HepG2 (cell line): ENCODE data around the gene SIK3. TPM values are rescaled to one million over a fixed set of nuclear protein-coding genes. Genes with fewer than 3 reads are reported as not detected.

ENCODE experiments used
- ATAC-seq: fragments of 200-7000 bp; cut with Tn5 transposase; 3 replicates; pipeline ENCODE4 v1.9.1; 2020; ENCODE audit warnings: mild to moderate bottlenecking, moderate library complexity
- BruUV-seq: library from RNA; stranded (reverse); fragments of 400-500 nt; replicated peaks from 2 replicates; lab custom pipeline; 2021; lab: Mats Ljungman, UMichigan
- CTCF ChIA-PET: fragments of 300-600 bp; formaldehyde crosslinking; extraction: SDS; loops from one replicate; lab custom pipeline; 2021; ENCODE audit warnings: low total read pairs, inconsistent platforms, low intra/inter-chr PET ratio; lab: Yijun Ruan, JAX
- POLR2A ChIA-PET: fragments of 350-600 bp; sonication (Branson Sonifier 250); formaldehyde crosslinking; loops from one replicate; lab custom pipeline; 2020; ENCODE audit warnings: antibody characterized with exemption, inconsistent platforms; lab: Yijun Ruan, JAX
- DNase-seq: peaks from one replicate; pipeline ENCODE4 v3.0.0-alpha.2; 2015; ENCODE audit warnings: low spot score
- FAIRE-seq: peaks from 3 replicates; lab custom pipeline; 2011; peaks lifted over from hg19 to GRCh38; lab: Jason Lieb, UNC
- H2AFZ ChIP-seq: one replicate; pipeline ENCODE4 v1.6.1; 2011; ENCODE audit warnings: low read length, inconsistent platforms
- H3K27ac ChIP-seq: fragments of 300-600 bp; 3 replicates; pipeline ENCODE4 v1.8.0; 2011; ENCODE audit warnings: mixed run types, mild to moderate bottlenecking, mixed read lengths, low read length, inconsistent platforms; ENCODE audit not compliant: insufficient read depth; ENCODE audit errors: extremely low read length
- H3K27me3 ChIP-seq, 2 experiments: fragments of 200-600 bp in 1 of 2; 2 replicates in 1 of 2; 3 replicates in 1 of 2; pipeline versions ENCODE4 v1.6.0 to v1.8.0; 2011; ENCODE audit warnings: low read length in 2 of 2, mild to moderate bottlenecking in 2 of 2, moderate library complexity in 2 of 2, inconsistent platforms in 1 of 2; ENCODE audit not compliant: insufficient read depth in 2 of 2, control insufficient read depth in 1 of 2
- H3K36me3 ChIP-seq, 2 experiments: fragments of 200-600 bp in 1 of 2; replicated peaks in 1 of 2; 2 replicates in 1 of 2; 3 replicates in 1 of 2; pipeline versions ENCODE4 v1.5.1 to v1.8.0; 2011; ENCODE audit warnings: low read length in 2 of 2, inconsistent platforms in 1 of 2; ENCODE audit not compliant: insufficient read depth in 2 of 2, control insufficient read depth in 1 of 2
- H3K4me1 ChIP-seq: 2 replicates; pipeline ENCODE4 v1.5.1; 2012; ENCODE audit warnings: low read length, inconsistent platforms; ENCODE audit not compliant: insufficient read depth
- H3K4me2 ChIP-seq: 2 replicates; pipeline ENCODE4 v1.6.0; 2011; ENCODE audit warnings: low read depth, low read length, inconsistent platforms
- H3K4me3 ChIP-seq, 3 experiments: fragments of 200-600 bp in 1 of 3; sonication (generic), shearing (Covaris generic) in 1 of 3; replicated peaks in 1 of 3; 2 replicates each; pipeline ENCODE4 v1.5.1; 2011 to 2016; ENCODE audit warnings: low read length in 3 of 3, inconsistent platforms in 2 of 3, low read depth in 2 of 3, mild to moderate bottlenecking in 2 of 3, control low read depth in 1 of 3, mixed read lengths in 1 of 3; ENCODE audit not compliant: insufficient read depth in 1 of 3
- H3K79me2 ChIP-seq: one replicate; pipeline ENCODE4 v1.6.1; 2011; ENCODE audit warnings: low read length, inconsistent platforms; ENCODE audit not compliant: insufficient read depth
- H3K9ac ChIP-seq: 2 replicates; pipeline ENCODE4 v1.6.0; 2011; ENCODE audit warnings: mild to moderate bottlenecking, low read depth, low read length, inconsistent platforms; ENCODE audit not compliant: insufficient read depth
- H3K9me3 ChIP-seq: 2 replicates; pipeline ENCODE4 v1.5.1; 2012; ENCODE audit warnings: mild to moderate bottlenecking, low read length
- H4K20me1 ChIP-seq: 2 replicates; pipeline ENCODE4 v1.6.0; 2011; ENCODE audit warnings: inconsistent platforms, mild to moderate bottlenecking, low read length, moderate library complexity; ENCODE audit not compliant: insufficient read depth
- AFF4 ChIP-seq: sonication (generic); formaldehyde crosslinking; IDR thresholded peaks from 2 replicates; pipeline ENCODE4 v1.4.0; 2020; ENCODE audit warnings: missing genetic modification reagents
- CSRNP1 ChIP-seq: sonication (generic); formaldehyde crosslinking; IDR thresholded peaks from 2 replicates; pipeline ENCODE4 v1.8.1; 2023; ENCODE audit warnings: mild to moderate bottlenecking, missing genetic modification reagents
- HNF4A ChIP-seq: sonication (generic); formaldehyde crosslinking; IDR thresholded peaks from 2 replicates; pipeline ENCODE4 v1.4.0; 2020; ENCODE audit warnings: missing genetic modification reagents
- HOXA9 ChIP-seq: sonication (generic); formaldehyde crosslinking; IDR thresholded peaks from 2 replicates; pipeline ENCODE4 v1.8.1; 2022; ENCODE audit warnings: missing genetic modification reagents, mild to moderate bottlenecking, moderate library complexity, borderline replicate concordance
- KLF13 ChIP-seq: sonication (generic); formaldehyde crosslinking; IDR thresholded peaks from 2 replicates; pipeline ENCODE4 v1.4.0; 2020; ENCODE audit warnings: mild to moderate bottlenecking, missing genetic modification reagents
- NBN ChIP-seq: fragments of 450-650 bp; conservative IDR thresholded peaks from 2 replicates; pipeline ENCODE4 v1.6.1; 2017
- SMAD9 ChIP-seq: sonication (generic); formaldehyde crosslinking; IDR thresholded peaks from 2 replicates; pipeline ENCODE4 v1.5.1; 2020; ENCODE audit warnings: mild to moderate bottlenecking, missing genetic modification reagents
- SOX5 ChIP-seq: IDR thresholded peaks from 2 replicates; pipeline ENCODE4 v1.6.1; 2016; ENCODE audit warnings: borderline replicate concordance
- SPEN ChIP-seq: sonication (generic); formaldehyde crosslinking; IDR thresholded peaks from 2 replicates; pipeline ENCODE4 v1.5.1; 2020; ENCODE audit warnings: low read depth, mild to moderate bottlenecking, missing genetic modification reagents
- TAF15 ChIP-seq: fragments of 200-400 bp; formaldehyde crosslinking; IDR thresholded peaks from one replicate; pipeline ENCODE4 v1.6.1; 2018; ENCODE audit warnings: mild to moderate bottlenecking, low read depth, low read length; ENCODE audit not compliant: poor library complexity, severe bottlenecking
- TEAD2 ChIP-seq: sonication (generic); formaldehyde crosslinking; IDR thresholded peaks from 2 replicates; pipeline ENCODE4 v1.9.0; 2021; ENCODE audit warnings: missing genetic modification reagents
- ZNF460 ChIP-seq: sonication (generic); formaldehyde crosslinking; IDR thresholded peaks from 2 replicates; pipeline ENCODE4 v1.5.1; 2020; ENCODE audit warnings: missing genetic modification reagents, mild to moderate bottlenecking, borderline replicate concordance
- ZNF788 ChIP-seq: sonication (generic); formaldehyde crosslinking; IDR thresholded peaks from 2 replicates; pipeline ENCODE4 v1.5.0; 2020; ENCODE audit warnings: mild to moderate bottlenecking, missing genetic modification reagents, borderline replicate concordance
- ZSCAN22 ChIP-seq: sonication (generic); formaldehyde crosslinking; IDR thresholded peaks from 2 replicates; pipeline ENCODE4 v1.4.0; 2020; ENCODE audit warnings: mild to moderate bottlenecking, missing genetic modification reagents
- WGBS: methylation state at CpG from one replicate; pipeline ENCODE4 v1.1.6; 2017; ENCODE audit warnings: low lambda C conversion rate; 5-methylcytosine and 5-hydroxymethylcytosine counted together
- in situ Hi-C: cut with HindIII; loops from 2 replicates; pipeline ENCODE4 v1.10.0; 2017; ENCODE audit warnings: low pct_unique_long_range_greater_than_20kb; ENCODE audit not compliant: extremely low pct_ligation_motif_present
- intact Hi-C: fragments of 100-400 bp; cut with micrococcal nuclease; formaldehyde crosslinking; loops from one replicate; pipeline ENCODE4 v1.10.0; 2022; ENCODE audit not compliant: unreplicated experiment
- polyA plus RNA-seq, 8 experiments: library from polyadenylated mRNA; depleted of rRNA in 3 of 8; stranded (reverse) in 7 of 8; unstranded in 1 of 8; fragments of >200 nt; fragmentation: Illumina TruSeq in 4 of 8; extraction: Trizol in 4 of 8; gene quantifications; 2 replicates each; pipeline versions ENCODE4 v1.2.1 to v1.2.3, GENCODE V29; 2011 to 2016; ENCODE audit warnings: low read depth in 4 of 8, missing spikeins in 1 of 8, mixed read lengths in 1 of 8; ENCODE audit not compliant: insufficient read depth in 1 of 8
- total RNA-seq, 5 experiments: library from RNA; depleted of rRNA; stranded (reverse); fragments of >200 nt; fragmentation: Illumina TruSeq; extraction: Trizol; gene quantifications; 2 replicates each; pipeline ENCODE4 v1.2.3, GENCODE V29; 2016; ENCODE audit warnings: low read depth in 1 of 5
- TF ChIP-seq, protein P1 (sequence below): sonication (generic); formaldehyde crosslinking; IDR thresholded peaks from 2 replicates; pipeline ENCODE4 v1.5.0; 2020; ENCODE audit warnings: mild to moderate bottlenecking, missing genetic modification reagents
- TF ChIP-seq, protein P2 (sequence below): sonication (generic); formaldehyde crosslinking; IDR thresholded peaks from 2 replicates; pipeline ENCODE4 v1.4.0; 2020; ENCODE audit warnings: missing genetic modification reagents, mild to moderate bottlenecking, borderline replicate concordance

Gene SIK3
- total and polyA plus RNA-seq, 2 of the 13 experiments (the other 11 are each of a cell fraction or from before 2014, with no cell fraction given): 5.7 to 9.8 TPM

DNA sequence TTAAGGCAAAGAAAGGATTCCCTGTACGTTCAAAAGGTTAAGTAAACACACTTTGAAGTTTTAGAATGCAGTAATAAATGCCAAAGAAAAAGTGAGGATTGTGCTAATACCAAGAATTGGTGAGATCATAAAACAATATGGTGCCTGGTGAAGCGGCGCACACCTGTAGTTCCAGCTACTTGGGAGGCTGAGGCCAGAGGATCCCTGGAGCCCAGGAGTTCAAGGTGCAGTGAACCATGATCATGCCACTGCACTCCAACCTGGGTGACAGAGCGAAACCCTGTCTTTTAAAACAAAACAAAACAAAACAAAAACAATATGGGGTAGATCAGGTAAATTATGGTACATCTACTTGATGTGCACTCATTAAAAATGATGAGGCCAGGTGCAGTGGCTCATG lies 187.4 kb downstream of the SIK3 start:
- intact Hi-C loops (no loop called here), in situ Hi-C loops (no loop called here)
- Histone ChIP-seq H3K36me3 (no peaks in the 10 kb centered on the region; a peak in 1 of 5 replicates), H3K9me3 (no peaks in the 10 kb centered on the region), H3K79me2 (no peaks in the 10 kb centered on the region), H3K27ac (peak overlapping the region; percentile 16), H3K27me3 (no peaks in the 10 kb centered on the region), H4K20me1 (no peaks in the 10 kb centered on the region), H3K4me1 (peaks cover 10% of the 10 kb centered on the region), H3K9ac (no peak overlapping the region), H2AFZ (no peak overlapping the region), H3K4me2 (no peak overlapping the region), H3K4me3 (no peak overlapping the region)
- ATAC-seq (no peak), FAIRE-seq (no peak), DNase-seq (no peak)
- 84% methylated on average over 4 of the region's 4 CpGs for WGBS
- no TSS peak for BruUV-seq
- ChIA-PET CTCF (no interaction called here), POLR2A (no interaction called here)
- TF ChIP-seq, protein P1, sequence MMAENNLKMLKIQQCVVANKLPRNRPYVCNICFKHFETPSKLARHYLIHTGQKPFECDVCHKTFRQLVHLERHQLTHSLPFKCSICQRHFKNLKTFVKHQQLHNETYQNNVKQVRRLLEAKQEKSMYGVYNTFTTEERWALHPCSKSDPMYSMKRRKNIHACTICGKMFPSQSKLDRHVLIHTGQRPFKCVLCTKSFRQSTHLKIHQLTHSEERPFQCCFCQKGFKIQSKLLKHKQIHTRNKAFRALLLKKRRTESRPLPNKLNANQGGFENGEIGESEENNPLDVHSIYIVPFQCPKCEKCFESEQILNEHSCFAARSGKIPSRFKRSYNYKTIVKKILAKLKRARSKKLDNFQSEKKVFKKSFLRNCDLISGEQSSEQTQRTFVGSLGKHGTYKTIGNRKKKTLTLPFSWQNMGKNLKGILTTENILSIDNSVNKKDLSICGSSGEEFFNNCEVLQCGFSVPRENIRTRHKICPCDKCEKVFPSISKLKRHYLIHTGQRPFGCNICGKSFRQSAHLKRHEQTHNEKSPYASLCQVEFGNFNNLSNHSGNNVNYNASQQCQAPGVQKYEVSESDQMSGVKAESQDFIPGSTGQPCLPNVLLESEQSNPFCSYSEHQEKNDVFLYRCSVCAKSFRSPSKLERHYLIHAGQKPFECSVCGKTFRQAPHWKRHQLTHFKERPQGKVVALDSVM: peak; percentile 37; the same call in 1 of the 2 replicates
- TF ChIP-seq SPEN (CRISPR knock-in tag) (no peak), HOXA9 (CRISPR knock-in tag) (no peak), ZNF788 (no peak), AFF4 (no peak), ZNF460 (peak; percentile 83), CSRNP1 (CRISPR knock-in tag) (no peak), SMAD9 (CRISPR knock-in tag) (no peak), HNF4A (CRISPR knock-in tag) (0 out of 2 replicates have a peak, but pooled peaks have one; percentile 9), ZSCAN22 (CRISPR knock-in tag) (no peak), KLF13 (CRISPR knock-in tag) (no peak), TEAD2 (CRISPR knock-in tag) (no peak), SOX5 (CRISPR knock-in tag) (no peak), NBN (no peak), TAF15 (no peak)
- TF ChIP-seq, protein P2, sequence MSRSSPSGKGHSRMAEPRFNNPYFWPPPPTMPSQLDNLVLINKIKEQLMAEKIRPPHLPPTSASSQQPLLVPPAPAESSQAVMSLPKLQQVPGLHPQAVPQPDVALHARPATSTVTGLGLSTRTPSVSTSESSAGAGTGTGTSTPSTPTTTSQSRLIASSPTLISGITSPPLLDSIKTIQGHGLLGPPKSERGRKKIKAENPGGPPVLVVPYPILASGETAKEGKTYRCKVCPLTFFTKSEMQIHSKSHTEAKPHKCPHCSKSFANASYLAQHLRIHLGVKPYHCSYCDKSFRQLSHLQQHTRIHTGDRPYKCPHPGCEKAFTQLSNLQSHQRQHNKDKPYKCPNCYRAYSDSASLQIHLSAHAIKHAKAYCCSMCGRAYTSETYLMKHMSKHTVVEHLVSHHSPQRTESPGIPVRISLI (CRISPR knock-in tag): no peak
